PC-9 (cell line): ENCODE results near the gene DHRS4L2. TPM values are rescaled to one million over a fixed set of nuclear protein-coding genes. Genes with fewer than 3 reads are reported as not detected.

Experiments used
- BruUV-seq: library from RNA; stranded (reverse); fragments of 400-500 nt; replicated peaks from 2 replicates; lab custom pipeline; 2021; lab: Mats Ljungman, UMichigan
- CTCF ChIA-PET: fragments of 300-600 bp; sonication (Branson Sonifier 250); formaldehyde crosslinking; loops from one replicate; lab custom pipeline; 2022; ENCODE audit warnings: antibody characterized with exemption; lab: Charles Lee
- POLR2A ChIA-PET: fragments of 300-600 bp; sonication (Branson Sonifier 250); formaldehyde crosslinking; loops from one replicate; lab custom pipeline; 2022; ENCODE audit warnings: antibody characterized with exemption; ENCODE audit not compliant: unreplicated experiment; lab: Charles Lee
- DNase-seq, 2 experiments: peaks; one replicate each; pipeline versions ENCODE4 v3.0.0 to v3.0.0-alpha.2; 2015 to 2022; ENCODE audit warnings: mixed read lengths in 1 of 2
- H2AFZ ChIP-seq: fragments of 200-600 bp; sonication (generic); 2 replicates; pipeline ENCODE4 v1.8.1; 2017; ENCODE audit warnings: antibody characterized with exemption
- H3F3A ChIP-seq: fragments of 200-600 bp; sonication (generic); 2 replicates; pipeline ENCODE4 v1.8.1; 2017; ENCODE audit warnings: antibody characterized with exemption, mild to moderate bottlenecking, low read depth; ENCODE audit not compliant: insufficient read depth
- H3K27ac ChIP-seq: fragments of 200-600 bp; sonication (generic); 2 replicates; pipeline ENCODE4 v1.6.1; 2016; ENCODE audit warnings: mixed run types
- H3K27me3 ChIP-seq: fragments of 200-600 bp; sonication (generic); 2 replicates; pipeline ENCODE4 v1.6.1; 2016; ENCODE audit warnings: low read depth, mixed run types; ENCODE audit not compliant: insufficient read depth
- H3K36me3 ChIP-seq: fragments of 200-600 bp; sonication (generic); 2 replicates; pipeline ENCODE4 v1.6.1; 2016; ENCODE audit warnings: low read depth, mixed run types
- H3K4me1 ChIP-seq: fragments of 200-600 bp; sonication (generic); replicated peaks from 2 replicates; pipeline ENCODE4 v1.6.1; 2016; ENCODE audit warnings: mixed run types; ENCODE audit not compliant: insufficient read depth
- H3K4me2 ChIP-seq: fragments of 200-600 bp; sonication (generic); 2 replicates; pipeline ENCODE4 v1.6.1; 2017; ENCODE audit warnings: mixed run types
- H3K4me3 ChIP-seq: fragments of 200-600 bp; sonication (generic); 2 replicates; pipeline ENCODE4 v1.6.1; 2016; ENCODE audit warnings: mixed run types
- H3K79me2 ChIP-seq: fragments of 200-600 bp; sonication (generic); 2 replicates; pipeline ENCODE4 v1.6.1; 2017; ENCODE audit warnings: low read depth, mixed run types
- H3K9me2 ChIP-seq: fragments of 200-600 bp; sonication (generic); 2 replicates; pipeline ENCODE4 v1.8.1; 2017; ENCODE audit warnings: mild to moderate bottlenecking; ENCODE audit not compliant: insufficient read depth
- H3K9me3 ChIP-seq: fragments of 200-600 bp; sonication (generic); 2 replicates; pipeline ENCODE4 v1.8.1; 2016; ENCODE audit warnings: low read depth; ENCODE audit not compliant: insufficient read depth
- H4K20me1 ChIP-seq: fragments of 200-600 bp; sonication (generic); 2 replicates; pipeline ENCODE4 v1.8.1; 2017; ENCODE audit not compliant: insufficient read depth
- EZH2 ChIP-seq: fragments of 200-600 bp; sonication (generic); IDR thresholded peaks from 2 replicates; pipeline ENCODE4 v1.8.0; 2017; ENCODE audit warnings: antibody characterized with exemption, low read depth
- intact Hi-C: fragments of 100-400 bp; cut with micrococcal nuclease; formaldehyde crosslinking; loops from one replicate; pipeline ENCODE4 v1.10.0; 2022; ENCODE audit not compliant: unreplicated experiment
- total RNA-seq: library from RNA; stranded (reverse); gene quantifications from 2 replicates; pipeline ENCODE4 v1.2.3, GENCODE V29; 2021
- TF ChIP-seq, protein P1 (sequence below): fragments of 200-600 bp; sonication (generic); conservative IDR thresholded peaks from 2 replicates; pipeline ENCODE4 v1.6.1; 2017; ENCODE audit warnings: mixed run types, antibody characterized with exemption, mild to moderate bottlenecking, moderate library complexity

The DHRS4L2 gene
- total RNA-seq, 1 experiment from 2014 or later: 14.8 TPM

DNA sequence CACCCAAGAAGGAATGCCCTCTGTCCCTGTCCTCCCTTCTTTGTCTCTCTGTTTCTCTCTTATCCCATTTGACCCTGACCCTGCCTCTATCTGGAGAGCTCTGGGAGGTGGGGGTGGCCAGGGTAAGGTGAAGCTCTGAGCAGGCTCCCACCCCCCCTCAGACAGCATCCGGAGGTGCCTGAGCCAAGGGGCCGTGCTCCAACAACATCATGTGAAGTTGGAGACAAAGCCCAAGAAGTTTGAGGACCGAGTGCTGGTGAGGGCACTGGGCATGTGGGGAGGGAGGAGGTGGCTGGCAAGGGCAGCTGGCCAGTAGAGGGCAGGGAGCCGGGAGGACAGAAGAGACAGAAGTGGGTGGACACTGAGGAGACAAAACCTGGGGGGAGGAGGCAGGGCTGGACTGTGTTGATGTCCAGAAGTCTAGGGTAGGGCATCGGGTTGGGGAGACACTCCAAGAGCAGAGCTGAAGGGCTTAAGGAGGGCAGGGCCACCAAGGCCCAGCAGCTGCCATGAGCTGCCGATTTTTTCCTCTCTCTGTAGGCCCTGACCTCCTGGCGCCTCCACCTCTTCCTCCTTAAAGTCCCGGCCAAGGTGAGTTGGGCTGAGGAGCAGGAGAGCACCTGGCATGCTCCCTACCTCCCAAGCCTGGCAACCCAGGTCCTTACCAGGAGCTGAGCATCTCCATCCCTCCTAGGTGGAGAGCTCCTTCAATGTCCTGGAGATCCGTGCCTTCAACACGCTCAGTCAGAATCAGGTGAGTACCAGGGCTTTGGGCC, 65.0 kb downstream of the DHRS4L2 start:
- Histone ChIP-seq H3K4me1 (no peaks in the 10 kb centered on the region), H3K79me2 (no peaks in the 10 kb centered on the region), H4K20me1 (no peaks in the 10 kb centered on the region), H3K27ac (no peak overlapping the region), H3K9me3 (no peaks in the 10 kb centered on the region), H3K36me3 (no peaks in the 10 kb centered on the region), H3F3A (no peaks in the 10 kb centered on the region), H2AFZ (no peak overlapping the region), H3K9me2 (no peaks in the 10 kb centered on the region), H3K4me2 (no peak overlapping the region), H3K27me3 (peaks cover 36% of the 10 kb centered on the region), H3K4me3 (no peak overlapping the region)
- CTCF ChIA-PET: no interaction called here
- BruUV-seq: no TSS peak
- DNase-seq: no peak
- POLR2A ChIA-PET: no interaction called here
- intact Hi-C loops: no loop called here
- no peak for TF ChIP-seq EZH2

DNA sequence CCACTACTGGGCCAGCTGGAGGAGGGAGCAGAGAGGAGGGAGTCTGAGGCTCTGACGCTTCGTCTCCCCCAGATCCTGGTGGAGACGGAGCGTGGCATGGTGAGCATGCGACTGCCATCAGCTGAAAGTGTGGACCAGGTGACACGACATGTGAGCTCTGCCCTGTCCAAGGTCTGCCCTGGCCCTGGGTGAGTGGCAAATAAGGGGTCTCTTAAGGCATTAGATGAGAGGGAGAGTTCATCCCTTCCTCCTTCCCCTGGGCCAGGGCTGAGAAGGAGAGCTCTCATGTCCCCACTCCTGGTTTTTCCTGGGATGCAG, 65.6 kb downstream of the DHRS4L2 start:
- Histone ChIP-seq H3K79me2 (no peaks in the 10 kb centered on the region), H3K9me2 (no peaks in the 10 kb centered on the region), H3K4me3 (no peak overlapping the region), H3F3A (no peaks in the 10 kb centered on the region), H3K9me3 (no peaks in the 10 kb centered on the region), H3K4me2 (no peak overlapping the region), H3K27me3 (peaks cover 31% of the 10 kb centered on the region), H3K4me1 (no peaks in the 10 kb centered on the region), H3K36me3 (no peaks in the 10 kb centered on the region), H2AFZ (no peak overlapping the region), H4K20me1 (no peaks in the 10 kb centered on the region), H3K27ac (no peak overlapping the region)
- CTCF ChIA-PET: interaction anchor here (0.6 kb wide), 1 partner anchor 161 kb away, joined by 4 read pairs; no protein-coding TSS in a partner anchor
- POLR2A ChIA-PET: no interaction called here
- no TSS peak for BruUV-seq
- no peak for DNase-seq
- intact Hi-C loops: no loop called here
- TF ChIP-seq EZH2: no peak
- TF ChIP-seq, protein P1, sequence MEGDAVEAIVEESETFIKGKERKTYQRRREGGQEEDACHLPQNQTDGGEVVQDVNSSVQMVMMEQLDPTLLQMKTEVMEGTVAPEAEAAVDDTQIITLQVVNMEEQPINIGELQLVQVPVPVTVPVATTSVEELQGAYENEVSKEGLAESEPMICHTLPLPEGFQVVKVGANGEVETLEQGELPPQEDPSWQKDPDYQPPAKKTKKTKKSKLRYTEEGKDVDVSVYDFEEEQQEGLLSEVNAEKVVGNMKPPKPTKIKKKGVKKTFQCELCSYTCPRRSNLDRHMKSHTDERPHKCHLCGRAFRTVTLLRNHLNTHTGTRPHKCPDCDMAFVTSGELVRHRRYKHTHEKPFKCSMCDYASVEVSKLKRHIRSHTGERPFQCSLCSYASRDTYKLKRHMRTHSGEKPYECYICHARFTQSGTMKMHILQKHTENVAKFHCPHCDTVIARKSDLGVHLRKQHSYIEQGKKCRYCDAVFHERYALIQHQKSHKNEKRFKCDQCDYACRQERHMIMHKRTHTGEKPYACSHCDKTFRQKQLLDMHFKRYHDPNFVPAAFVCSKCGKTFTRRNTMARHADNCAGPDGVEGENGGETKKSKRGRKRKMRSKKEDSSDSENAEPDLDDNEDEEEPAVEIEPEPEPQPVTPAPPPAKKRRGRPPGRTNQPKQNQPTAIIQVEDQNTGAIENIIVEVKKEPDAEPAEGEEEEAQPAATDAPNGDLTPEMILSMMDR: no peak

DNA sequence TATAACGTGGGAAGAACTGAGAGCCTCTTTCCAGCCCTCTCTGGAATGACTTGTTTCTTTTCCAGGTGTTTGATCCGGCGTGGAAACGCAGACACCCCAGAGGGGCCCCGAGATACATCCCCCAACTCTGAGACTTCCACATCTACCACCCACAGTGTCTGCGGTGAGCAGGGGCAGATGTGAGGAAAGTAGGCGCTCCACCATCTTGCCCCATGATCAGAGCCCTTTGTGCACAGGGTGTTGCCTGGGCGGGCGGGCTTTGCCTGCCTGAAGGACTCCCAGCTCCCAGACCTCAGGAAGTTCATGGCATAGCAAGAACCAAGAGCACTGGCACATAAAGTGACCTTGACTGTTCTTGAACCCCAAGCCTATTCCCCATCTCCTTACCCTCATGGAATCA, 65.9 kb downstream of the DHRS4L2 start:
- Histone ChIP-seq H3K79me2 (no peaks in the 10 kb centered on the region), H3F3A (no peaks in the 10 kb centered on the region), H3K4me2 (no peak overlapping the region), H3K27ac (no peak overlapping the region), H3K4me3 (no peak overlapping the region), H3K36me3 (no peaks in the 10 kb centered on the region), H3K9me2 (no peaks in the 10 kb centered on the region), H3K27me3 (peaks cover 30% of the 10 kb centered on the region), H3K9me3 (no peaks in the 10 kb centered on the region), H2AFZ (no peak overlapping the region), H4K20me1 (no peaks in the 10 kb centered on the region), H3K4me1 (no peaks in the 10 kb centered on the region)
- POLR2A ChIA-PET: no interaction called here
- CTCF ChIA-PET: interaction anchor here (0.6 kb wide), 1 partner anchor 160 kb away, joined by 4 read pairs; no protein-coding TSS in a partner anchor
- BruUV-seq: no TSS peak
- TF ChIP-seq, protein P1: no peak
- no peak for TF ChIP-seq EZH2
- DNase-seq: no peak
- intact Hi-C loops: no loop called here

Other genes with a start within 250 kb of the DHRS4L2 start
- gene DHRS4, start 35.2 kb upstream of the DHRS4L2 start, total RNA-seq: 17.6 and 24.1 TPM in 2 replicates
- gene CARMIL3, start 63.1 kb downstream of the DHRS4L2 start, total RNA-seq: not detected in 2 replicates
- gene CPNE6, start 82.6 kb downstream of the DHRS4L2 start, total RNA-seq: not detected in 2 replicates
- 77.4 and 113 TPM in 2 replicates for gene PCK2, start 105.4 kb downstream of the DHRS4L2 start, total RNA-seq
- 52.7 and 87.6 TPM in 2 replicates for gene DCAF11, start 125.8 kb downstream of the DHRS4L2 start, total RNA-seq
- 1.2 and 2.3 TPM in 2 replicates for gene NRL, start 126.0 kb downstream of the DHRS4L2 start, total RNA-seq
- gene FITM1, start 141.7 kb downstream of the DHRS4L2 start, total RNA-seq: 0.48 and 0.72 TPM in 2 replicates
- 172 and 174 TPM in 2 replicates for gene PSME1, start 147.3 kb downstream of the DHRS4L2 start, total RNA-seq
- 27.4 and 37.1 TPM in 2 replicates for gene EMC9, start 152.7 kb downstream of the DHRS4L2 start, total RNA-seq
- 96.0 and 153 TPM in 2 replicates for gene PSME2, start 157.7 kb downstream of the DHRS4L2 start, total RNA-seq
- 44.6 and 60.8 TPM in 2 replicates for gene RNF31, start 158.6 kb downstream of the DHRS4L2 start, total RNA-seq
- 18.8 and 21.4 TPM in 2 replicates for gene IRF9, start 172.3 kb downstream of the DHRS4L2 start, total RNA-seq
- 6.5 and 8.3 TPM in 2 replicates for gene REC8, start 183.2 kb downstream of the DHRS4L2 start, total RNA-seq
- gene IPO4, start 199.9 kb downstream of the DHRS4L2 start, total RNA-seq: 39.0 and 44.1 TPM in 2 replicates
- gene TM9SF1, start 206.5 kb downstream of the DHRS4L2 start, total RNA-seq: 37.3 and 41.2 TPM in 2 replicates
- not detected in 2 replicates for gene TSSK4, start 216.8 kb downstream of the DHRS4L2 start, total RNA-seq
- 31.2 and 37.6 TPM in 2 replicates for gene CHMP4A, start 224.6 kb downstream of the DHRS4L2 start, total RNA-seq
- 8.7 and 15.3 TPM in 2 replicates for gene MDP1, start 227.1 kb downstream of the DHRS4L2 start, total RNA-seq
- gene NEDD8, start 243.4 kb downstream of the DHRS4L2 start, total RNA-seq: 134 and 179 TPM in 2 replicates
- gene GMPR2, start 244.0 kb downstream of the DHRS4L2 start, total RNA-seq: 55.3 and 63.7 TPM in 2 replicates